CD14-positive monocyte (primary cell): ENCODE data around the gene CNP. TPM values are rescaled to one million over a fixed set of nuclear protein-coding genes. Genes with fewer than 3 reads are reported as not detected.

Experiments used
- DNase-seq, 3 donors: peaks; one replicate each; pipeline ENCODE4 v3.0.0-alpha.2; 2011 to 2022
- H2AFZ ChIP-seq: 2 replicates; pipeline ENCODE4 v1.6.0; 2012; ENCODE audit warnings: mild to moderate bottlenecking, low read depth, low read length, inconsistent platforms; ENCODE audit not compliant: insufficient read depth, poor library complexity, severe bottlenecking
- H3K27ac ChIP-seq, 2 donors: 1 replicate in 1 of 2; 2 replicates in 1 of 2; pipeline ENCODE4 v1.5.1; 2012 to 2013; ENCODE audit warnings: low read length in 2 of 2, control low read depth in 1 of 2, inconsistent platforms in 1 of 2, low read depth in 1 of 2, mild to moderate bottlenecking in 1 of 2
- H3K27me3 ChIP-seq, 2 donors: one replicate each; pipeline versions ENCODE4 v1.6.0 to v1.6.1; 2011 to 2013; ENCODE audit warnings: low read length in 2 of 2; ENCODE audit not compliant: control insufficient read depth in 2 of 2, insufficient read depth in 2 of 2
- H3K36me3 ChIP-seq, 2 donors: replicated peaks in 1 of 2; 1 replicate in 1 of 2; 2 replicates in 1 of 2; pipeline versions ENCODE4 v1.5.1 to v1.6.1; 2012 to 2013; ENCODE audit warnings: low read length in 2 of 2, control low read depth in 1 of 2, inconsistent platforms in 1 of 2, mild to moderate bottlenecking in 1 of 2; ENCODE audit not compliant: insufficient read depth in 2 of 2, control insufficient read depth in 1 of 2
- H3K4me1 ChIP-seq, 2 donors: 1 replicate in 1 of 2; 2 replicates in 1 of 2; pipeline versions ENCODE4 v1.5.1 to v1.6.1; 2012 to 2013; ENCODE audit warnings: low read length in 2 of 2, control low read depth in 1 of 2, inconsistent platforms in 1 of 2, mild to moderate bottlenecking in 1 of 2, moderate library complexity in 1 of 2; ENCODE audit not compliant: insufficient read depth in 2 of 2, control insufficient read depth in 1 of 2
- H3K4me2 ChIP-seq: replicated peaks from 2 replicates; pipeline ENCODE3; 2012; ENCODE audit warnings: low read length, moderate library complexity, mild to moderate bottlenecking; ENCODE audit not compliant: poor library complexity, severe bottlenecking; ENCODE audit errors: extremely low read depth
- H3K4me3 ChIP-seq, 3 experiments: fragments of 200-600 bp in 1 of 3; sonication (generic) in 1 of 3; replicated peaks in 1 of 3; 1 replicate in 2 of 3; 2 replicates in 1 of 3; pipeline ENCODE4 v1.5.1; 2011 to 2013; ENCODE audit warnings: low read length in 3 of 3, mild to moderate bottlenecking in 3 of 3, control low read depth in 2 of 3, low read depth in 2 of 3, inconsistent platforms in 1 of 3, moderate library complexity in 1 of 3
- H3K79me2 ChIP-seq: 2 replicates; pipeline ENCODE4 v1.6.0; 2012; ENCODE audit warnings: mild to moderate bottlenecking, control low read depth, inconsistent platforms, low read length, moderate library complexity; ENCODE audit not compliant: insufficient read depth
- H3K9ac ChIP-seq: 2 replicates; pipeline ENCODE4 v1.6.0; 2017; ENCODE audit warnings: low read length, mild to moderate bottlenecking; ENCODE audit not compliant: insufficient read depth, poor library complexity, severe bottlenecking
- H3K9me3 ChIP-seq, 2 donors: replicated peaks in 1 of 2; 1 replicate in 1 of 2; 2 replicates in 1 of 2; pipeline versions ENCODE4 v1.5.1 to v1.6.1; 2012 to 2013; ENCODE audit warnings: low read length in 2 of 2, control low read depth in 1 of 2; ENCODE audit not compliant: control insufficient read depth in 1 of 2, insufficient read depth in 1 of 2
- H4K20me1 ChIP-seq: 2 replicates; pipeline ENCODE4 v1.6.0; 2012; ENCODE audit warnings: mild to moderate bottlenecking, low read length, control low read depth, moderate library complexity; ENCODE audit not compliant: insufficient read depth
- H3K27ac Mint-ChIP-seq, 7 donors: one replicate each; pipeline ENCODE4 v1.8.0; 2020; ENCODE audit warnings: mild to moderate bottlenecking in 7 of 7, mixed read lengths in 7 of 7, moderate library complexity in 6 of 7, inconsistent platforms in 2 of 7
- H3K27me3 Mint-ChIP-seq, 3 donors: one replicate each; pipeline ENCODE4 v1.8.0; 2021 to 2022; ENCODE audit warnings: low read depth in 3 of 3, mild to moderate bottlenecking in 3 of 3, mixed read lengths in 3 of 3, moderate library complexity in 3 of 3, inconsistent platforms in 1 of 3
- H3K36me3 Mint-ChIP-seq, 2 donors: one replicate each; pipeline ENCODE4 v1.8.0; 2020; ENCODE audit warnings: mixed read lengths in 2 of 2, inconsistent platforms in 1 of 2, mild to moderate bottlenecking in 1 of 2
- H3K4me1 Mint-ChIP-seq: one replicate; pipeline ENCODE4 v1.8.0; 2020; ENCODE audit warnings: mild to moderate bottlenecking, mixed read lengths
- H3K4me3 Mint-ChIP-seq, 2 donors: one replicate each; pipeline ENCODE4 v1.8.0; 2020; ENCODE audit warnings: mild to moderate bottlenecking in 2 of 2, mixed read lengths in 2 of 2, moderate library complexity in 1 of 2
- H3K9me3 Mint-ChIP-seq, 7 donors: one replicate each; pipeline ENCODE4 v1.8.0; 2020 to 2022; ENCODE audit warnings: mixed read lengths in 7 of 7, mild to moderate bottlenecking in 6 of 7, moderate library complexity in 6 of 7, inconsistent platforms in 2 of 7
- WGBS: methylation state at CpG from one replicate; pipeline ENCODE4 v1.1.5; 2013; ENCODE audit warnings: missing lambda C conversion rate; ENCODE audit not compliant: insufficient coverage; 5-methylcytosine and 5-hydroxymethylcytosine counted together
- intact Hi-C, 2 donors: fragments of 100-400 bp; cut with micrococcal nuclease; formaldehyde crosslinking; loops; one replicate each; pipeline versions ENCODE4 v1.15.0 to v1.15.1; 2023
- polyA plus RNA-seq, 3 donors: library from polyadenylated mRNA; depleted of rRNA in 1 of 3; unstranded in 2 of 3; stranded (reverse) in 1 of 3; fragments of 300-500 nt in 2 of 3; fragments of >200 nt in 1 of 3; fragmentation: Illumina TruSeq in 2 of 3; gene quantifications; 1 replicate in 2 of 3; 2 replicates in 1 of 3; pipeline ENCODE4 v1.2.3, GENCODE V29; 2012 to 2021
- TF ChIP-seq, protein P1 (sequence below): fragments of 200-600 bp; IDR thresholded peaks from one replicate; pipeline ENCODE4 v1.8.0; 2022; ENCODE audit warnings: antibody characterized with exemption, mild to moderate bottlenecking

Gene CNP
- polyA plus RNA-seq, 3 donors, result 19.0 to 50.2 (median 47.0) TPM

DNA sequence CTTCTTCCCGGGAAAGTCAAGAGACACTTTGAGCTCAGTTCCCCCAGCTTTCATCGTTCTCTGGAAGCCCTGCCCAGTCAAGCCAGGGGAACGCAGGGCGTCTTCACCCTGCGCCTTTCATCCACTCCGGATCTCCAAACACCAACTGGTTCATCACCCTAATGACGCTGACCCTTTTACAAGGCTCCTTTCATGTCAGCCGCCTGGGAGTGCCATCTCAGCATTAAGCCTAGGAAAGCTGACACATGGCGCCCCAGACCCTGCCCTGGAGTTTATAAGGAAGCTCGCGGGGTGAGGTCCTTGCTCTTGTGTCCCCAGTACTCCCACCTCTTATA, 51.2 kb downstream of the CNP start:
- intact Hi-C loops, result loop anchor here in 1 of 2 donors (2.0 kb wide), 1 partner anchor 45 kb away; no protein-coding TSS in a partner anchor

DNA sequence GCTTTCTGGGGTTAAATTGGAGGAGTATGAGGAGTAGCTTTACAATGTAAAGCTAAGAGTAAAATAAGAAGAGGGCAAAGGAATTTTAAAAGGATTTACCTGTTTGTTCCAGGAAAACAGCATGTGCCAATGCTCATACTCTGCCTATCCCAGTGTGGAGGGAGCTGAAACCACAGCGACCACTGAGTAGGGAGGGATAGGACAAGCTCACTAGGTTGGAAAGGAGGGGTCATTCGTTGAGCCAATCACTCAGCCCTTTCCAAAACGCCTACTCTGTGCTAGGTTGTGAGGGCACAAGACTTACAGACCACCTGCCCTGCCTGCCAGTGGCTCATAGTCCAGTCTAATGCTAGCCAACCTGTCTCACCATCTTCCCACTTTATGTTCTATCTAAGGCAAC, 51.7 kb downstream of the CNP start:
- peaks cover 57 to 82% of the 10 kb centered on the region in 2 donors for H3K4me1 ChIP-seq
- peaks cover 0 to 3% (median 0%) of the 10 kb centered on the region in 7 donors for H3K9me3 Mint-ChIP-seq

More for the DNA sequence above, 51.2 kb downstream of the CNP start:
- H3K9ac ChIP-seq, result peak overlapping the region; percentile 99
- no peaks in the 10 kb centered on the region for H3K9me3 ChIP-seq
- peaks cover 92% of the 10 kb centered on the region for H3K79me2 ChIP-seq
- peak overlapping the region; percentile 88 for H3K4me2 ChIP-seq
- Mint-ChIP-seq H3K9me3 (peaks cover 0 to 3% (median 0%) of the 10 kb centered on the region in 7 donors), H3K27ac (peak overlapping the region; percentile 87 to 100 (median 99)), H3K4me3 (peak overlapping the region; percentile 93 to 99), H3K36me3 (peaks cover 16 to 29% of the 10 kb centered on the region in 2 donors), H3K4me1 (peaks cover 65% of the 10 kb centered on the region), H3K27me3 (no peaks in the 10 kb centered on the region)
- peaks cover under 1% of the 10 kb centered on the region for H4K20me1 ChIP-seq
- peak overlapping the region; percentile 92 for H2AFZ ChIP-seq
- H3K27me3 ChIP-seq, result no peaks in the 10 kb centered on the region
- TF ChIP-seq, protein P1, sequence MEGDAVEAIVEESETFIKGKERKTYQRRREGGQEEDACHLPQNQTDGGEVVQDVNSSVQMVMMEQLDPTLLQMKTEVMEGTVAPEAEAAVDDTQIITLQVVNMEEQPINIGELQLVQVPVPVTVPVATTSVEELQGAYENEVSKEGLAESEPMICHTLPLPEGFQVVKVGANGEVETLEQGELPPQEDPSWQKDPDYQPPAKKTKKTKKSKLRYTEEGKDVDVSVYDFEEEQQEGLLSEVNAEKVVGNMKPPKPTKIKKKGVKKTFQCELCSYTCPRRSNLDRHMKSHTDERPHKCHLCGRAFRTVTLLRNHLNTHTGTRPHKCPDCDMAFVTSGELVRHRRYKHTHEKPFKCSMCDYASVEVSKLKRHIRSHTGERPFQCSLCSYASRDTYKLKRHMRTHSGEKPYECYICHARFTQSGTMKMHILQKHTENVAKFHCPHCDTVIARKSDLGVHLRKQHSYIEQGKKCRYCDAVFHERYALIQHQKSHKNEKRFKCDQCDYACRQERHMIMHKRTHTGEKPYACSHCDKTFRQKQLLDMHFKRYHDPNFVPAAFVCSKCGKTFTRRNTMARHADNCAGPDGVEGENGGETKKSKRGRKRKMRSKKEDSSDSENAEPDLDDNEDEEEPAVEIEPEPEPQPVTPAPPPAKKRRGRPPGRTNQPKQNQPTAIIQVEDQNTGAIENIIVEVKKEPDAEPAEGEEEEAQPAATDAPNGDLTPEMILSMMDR, result no peak
- WGBS, result 7% methylated on average over 9 of the region's 11 CpGs
- H3K4me1 ChIP-seq, result peaks cover 57 to 82% of the 10 kb centered on the region in 2 donors
- peak; percentile 33 to 66 (median 41) for DNase-seq
- peaks cover 11 to 16% of the 10 kb centered on the region in 2 donors for H3K36me3 ChIP-seq
- peak overlapping the region; percentile 92 to 97 for H3K27ac ChIP-seq
- peak overlapping the region; percentile 64 to 98 (median 94) for H3K4me3 ChIP-seq

More for the DNA sequence above, 51.7 kb downstream of the CNP start:
- TF ChIP-seq, protein P1, result no peak
- 53% methylated on average over 2 of the region's 3 CpGs for WGBS
- intact Hi-C loops, result no loop called here
- H3K4me3 Mint-ChIP-seq, result peak overlapping the region; percentile 93 to 99
- H3K4me3 ChIP-seq, result peak overlapping the region in 1 of 3 experiments; percentile 98
- H3K36me3 Mint-ChIP-seq, result peaks cover 17 to 31% of the 10 kb centered on the region in 2 donors
- H3K9me3 ChIP-seq, result no peaks in the 10 kb centered on the region
- peak overlapping the region; percentile 88 for H3K4me2 ChIP-seq
- H3K79me2 ChIP-seq, result peaks cover 88% of the 10 kb centered on the region
- H2AFZ ChIP-seq, result peak overlapping the region; percentile 92
- H3K27ac Mint-ChIP-seq, result peak overlapping the region in 5 of 7 donors; percentile 2 to 99 (median 42)
- H3K36me3 ChIP-seq, result peaks cover 12 to 21% of the 10 kb centered on the region in 2 donors
- DNase-seq, result no peak
- H3K4me1 Mint-ChIP-seq, result peaks cover 65% of the 10 kb centered on the region
- no peaks in the 10 kb centered on the region for H3K27me3 ChIP-seq
- no peak overlapping the region for H3K9ac ChIP-seq
- no peaks in the 10 kb centered on the region for H4K20me1 ChIP-seq
- no peaks in the 10 kb centered on the region for H3K27me3 Mint-ChIP-seq
- H3K27ac ChIP-seq, result peak overlapping the region in 1 of 2 donors; percentile 97
